Measurements from ENCODE around the gene VAMP1.
A peak's percentile ranks its signal among the peaks of the same experiment; 100 is the strongest.
"Not testable (repeated sequence)": the region's sequence is repeated elsewhere in the genome, so short reads cannot be mapped to it uniquely, and the experiment has no call there.

Gene VAMP1

DNA sequence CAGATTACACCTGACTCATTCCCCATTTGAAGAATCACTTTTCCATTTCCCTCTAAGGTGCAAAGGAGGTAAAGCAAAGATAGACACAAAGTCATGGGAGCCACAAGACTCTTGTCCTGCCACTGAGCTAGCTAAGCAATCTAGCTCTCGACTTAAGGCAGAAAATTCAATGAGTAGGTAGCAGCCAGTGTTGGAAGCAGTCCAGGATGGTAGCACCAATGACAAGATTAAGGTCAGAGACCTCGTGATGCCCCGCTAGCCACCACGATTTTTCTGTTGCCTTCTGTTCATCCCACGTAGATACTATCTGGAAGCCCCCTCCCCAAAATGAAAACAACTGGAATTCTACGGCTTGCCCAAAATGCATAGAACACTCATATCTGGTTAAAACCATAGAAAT is 1.4 kb downstream of the VAMP1 start:
- DNase-seq, result no peak

DNA sequence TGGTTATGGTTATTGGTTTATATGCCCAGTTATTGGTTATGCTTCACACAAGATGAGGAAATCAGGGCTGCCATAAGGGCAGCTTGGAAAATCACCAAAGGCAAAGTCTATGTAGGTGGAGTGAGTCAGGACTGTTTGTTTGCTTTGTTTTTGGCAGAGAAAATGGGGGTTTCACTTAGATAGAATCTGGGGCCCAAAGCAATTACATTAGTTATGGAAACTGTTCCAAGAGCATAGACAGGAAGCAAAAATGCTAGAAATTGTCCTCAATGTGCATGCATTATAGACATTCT is 2.2 kb downstream of the VAMP1 start:
- no peak for DNase-seq

DNA sequence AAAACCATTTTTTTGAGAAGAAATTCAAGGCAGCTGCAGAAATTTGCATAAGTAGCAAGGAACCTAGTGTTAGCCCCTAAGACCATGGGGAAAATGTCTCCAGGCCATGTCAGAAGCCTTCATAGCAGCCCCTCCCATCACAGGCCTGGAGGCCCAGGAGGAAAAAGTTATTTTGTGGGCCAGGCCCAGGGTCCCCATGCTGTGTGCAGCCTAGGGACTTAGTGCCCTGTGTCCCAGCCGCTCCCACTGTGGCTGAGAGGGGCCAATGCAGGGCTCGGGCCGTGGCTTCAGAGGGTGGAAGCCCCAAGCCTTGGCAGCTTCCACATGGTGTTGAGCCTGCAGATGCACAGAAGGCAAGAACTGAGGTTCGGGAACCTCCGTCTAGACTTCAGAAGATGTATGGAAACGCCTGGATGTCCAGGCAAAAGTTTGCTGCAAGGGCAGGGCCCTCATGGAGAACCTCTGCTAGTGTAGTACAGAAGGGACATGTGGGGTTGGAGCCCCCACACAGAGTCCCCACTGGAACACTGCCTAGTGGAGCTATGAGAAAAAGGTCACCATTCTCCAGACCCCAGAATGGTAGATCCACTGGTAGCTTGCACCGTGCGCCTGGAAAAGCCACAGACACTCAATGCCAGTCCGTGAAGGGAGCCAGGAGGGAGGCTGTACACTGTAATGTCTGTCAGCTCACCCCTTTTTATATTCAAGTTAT is 2.8 kb downstream of the VAMP1 start:
- DNase-seq, result not testable (repeated sequence)

DNA sequence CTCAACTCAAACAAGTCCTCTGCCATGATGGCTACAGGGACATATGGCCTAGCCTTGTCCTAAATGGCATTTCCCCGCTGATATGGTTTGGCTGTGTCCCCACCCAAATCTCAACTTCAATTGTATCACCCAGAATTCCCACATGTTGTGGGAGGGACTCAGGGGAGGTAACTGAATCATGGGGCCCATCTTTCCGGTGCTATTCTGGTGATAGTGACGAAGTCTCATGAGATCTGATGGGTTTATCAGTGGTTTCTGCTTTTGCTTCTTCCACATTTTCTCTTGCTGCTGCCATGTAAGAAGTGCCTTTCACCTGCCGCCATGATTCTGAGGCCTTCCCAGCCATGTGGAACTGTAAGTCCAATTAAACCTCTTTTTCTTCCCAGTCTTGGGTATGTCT is 3.7 kb downstream of the VAMP1 start:
- not testable (repeated sequence) for DNase-seq

DNA sequence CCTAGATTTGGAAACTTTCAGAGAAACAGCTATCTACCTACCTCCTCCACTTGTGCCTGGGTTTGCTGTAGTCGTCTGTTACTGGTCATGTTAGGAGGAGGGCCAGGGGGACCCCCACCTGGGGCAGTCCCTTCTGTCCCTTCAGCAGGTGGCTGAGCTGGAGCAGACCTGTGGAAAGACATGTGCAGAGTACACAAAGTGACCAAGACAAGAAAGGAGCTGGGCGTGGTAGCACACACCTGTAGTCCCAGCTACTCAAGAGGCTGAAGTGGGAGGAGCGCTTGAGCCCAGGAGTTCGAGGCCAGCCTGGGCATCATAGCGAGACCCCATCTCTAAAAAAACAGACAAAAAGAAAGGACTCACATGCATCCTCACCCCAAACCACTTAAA is 4.3 kb downstream of the VAMP1 start:
- DNase-seq, result no peak

DNA sequence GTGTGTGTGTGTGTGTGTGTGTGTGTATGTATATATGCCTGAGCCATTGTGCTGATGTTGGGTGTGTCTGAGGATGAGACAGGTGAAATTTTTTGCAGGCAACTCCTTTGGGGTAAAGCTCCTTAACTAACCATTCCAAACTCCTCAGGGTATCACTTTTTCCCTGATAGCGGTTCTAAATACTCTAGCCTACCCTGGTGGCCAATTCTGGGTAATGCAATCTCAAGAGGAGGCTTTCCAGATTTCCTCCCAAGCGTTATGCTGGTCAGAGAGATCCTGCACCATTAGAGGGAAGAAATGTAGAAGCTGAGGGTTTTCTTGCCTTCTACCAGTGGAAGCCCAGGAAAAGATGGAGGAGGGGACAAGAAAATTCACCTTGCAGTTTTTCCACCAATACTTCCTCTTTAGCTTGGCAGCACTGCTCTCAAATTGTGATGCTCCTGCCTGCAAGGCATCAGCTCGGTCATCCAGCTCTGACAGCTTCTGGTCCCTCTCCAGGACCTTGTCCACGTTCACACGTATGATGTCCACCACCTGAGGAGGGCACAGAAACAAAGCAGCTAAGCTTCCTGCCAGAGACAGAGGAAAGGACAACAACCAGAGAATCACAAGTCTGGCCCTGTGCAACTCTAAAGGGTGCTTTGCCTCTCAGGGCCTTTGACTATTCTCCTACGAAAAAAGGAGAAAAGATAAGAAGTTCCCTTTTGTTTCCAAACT is 4.9 kb downstream of the VAMP1 start:
- DNase-seq, result peak; percentile 56

DNA sequence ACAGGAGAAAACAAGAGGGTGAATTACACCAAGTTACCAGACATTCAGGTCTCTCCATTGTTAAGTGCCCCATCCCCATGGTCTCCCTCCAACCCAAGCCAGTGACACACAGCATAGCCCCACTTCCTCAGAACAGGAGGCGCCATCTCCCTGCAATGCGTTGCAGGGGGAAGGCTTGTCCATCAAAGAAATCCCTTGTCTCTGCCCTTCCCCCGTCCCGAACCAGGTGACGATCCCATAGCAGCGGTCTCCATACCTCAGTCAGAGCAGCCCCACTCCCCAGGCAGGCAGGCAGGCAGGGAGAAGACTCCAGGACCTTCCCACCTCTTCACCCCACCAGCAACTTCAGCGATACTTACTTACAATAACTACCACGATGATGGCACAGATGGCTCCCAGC is 5.9 kb downstream of the VAMP1 start:
- no peak for DNase-seq

DNA sequence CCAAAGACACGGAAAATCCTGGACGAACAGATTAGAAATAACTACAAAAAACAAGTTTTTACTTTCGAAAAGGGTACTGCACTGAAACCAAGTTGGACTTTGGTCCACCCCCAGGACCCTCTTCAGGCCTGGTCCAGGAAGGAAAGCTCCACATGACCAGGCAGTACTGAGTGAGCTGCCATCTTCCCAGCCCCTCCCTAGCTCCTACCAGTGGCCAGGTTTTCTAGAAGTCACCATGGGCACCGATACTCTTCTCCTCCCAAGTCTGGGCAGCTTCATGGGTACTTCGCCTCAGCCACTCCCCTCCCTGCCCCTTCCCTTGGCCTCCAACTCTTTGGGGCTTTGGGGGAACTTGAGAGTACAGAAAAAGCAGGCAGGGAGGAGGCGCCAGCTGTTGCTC is 6.6 kb downstream of the VAMP1 start:
- DNase-seq, result no peak

DNA sequence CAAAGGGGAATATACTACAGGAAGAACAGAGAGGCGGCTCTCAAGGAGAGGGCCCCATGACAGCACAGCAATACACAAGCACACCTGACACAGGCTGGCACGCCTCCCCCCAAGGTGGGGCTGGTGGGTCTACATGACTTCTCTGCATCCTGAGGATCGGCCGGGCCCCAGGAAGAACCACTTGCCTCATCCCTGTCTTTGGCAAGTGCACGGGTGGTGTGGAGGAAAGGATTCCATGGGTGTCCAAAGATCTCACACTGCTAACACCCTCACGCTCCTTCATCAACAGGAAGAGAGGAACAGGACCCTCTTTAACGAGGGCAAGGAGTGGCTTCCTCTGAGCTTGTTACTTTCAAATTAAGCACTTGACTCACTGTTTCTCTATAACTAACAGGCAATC is 7.3 kb downstream of the VAMP1 start:
- DNase-seq, result no peak

DNA sequence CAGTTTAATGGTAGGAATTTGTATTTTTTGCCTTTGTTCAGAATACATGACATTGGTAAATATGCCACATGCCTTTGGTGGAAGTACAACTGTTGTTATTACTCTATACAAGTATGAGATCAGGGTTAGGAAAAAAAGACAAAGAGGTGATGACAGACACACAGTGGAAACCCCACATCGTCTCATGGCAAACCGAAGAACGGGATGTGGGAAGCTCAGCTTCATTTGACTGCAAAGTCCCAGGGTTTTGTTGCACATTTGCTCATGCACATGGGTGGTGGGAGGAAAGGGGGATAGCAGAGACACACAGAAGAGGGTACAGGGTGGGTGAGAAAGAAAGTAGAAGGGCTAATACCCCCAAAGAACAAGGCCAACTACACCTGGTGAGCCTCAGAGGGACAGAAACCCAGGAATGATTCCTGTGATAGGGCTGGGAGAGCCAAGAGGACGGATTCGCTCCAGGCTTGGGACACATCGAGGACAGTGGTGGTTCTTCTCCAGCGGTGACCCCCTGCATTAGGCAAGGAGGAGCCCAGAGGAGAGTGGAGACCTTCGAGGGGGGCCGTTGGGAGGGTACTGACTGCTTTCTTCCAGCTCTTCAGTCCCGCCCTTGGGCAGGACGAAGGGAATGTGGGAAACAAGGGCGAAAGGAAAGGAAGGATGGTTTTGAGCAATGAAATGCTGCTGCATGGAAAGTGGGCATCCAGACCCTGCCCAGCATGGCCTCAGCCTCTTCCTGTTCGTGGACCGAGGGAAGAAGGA is 8.1 kb downstream of the VAMP1 start:
- DNase-seq, result peak; percentile 46

DNA sequence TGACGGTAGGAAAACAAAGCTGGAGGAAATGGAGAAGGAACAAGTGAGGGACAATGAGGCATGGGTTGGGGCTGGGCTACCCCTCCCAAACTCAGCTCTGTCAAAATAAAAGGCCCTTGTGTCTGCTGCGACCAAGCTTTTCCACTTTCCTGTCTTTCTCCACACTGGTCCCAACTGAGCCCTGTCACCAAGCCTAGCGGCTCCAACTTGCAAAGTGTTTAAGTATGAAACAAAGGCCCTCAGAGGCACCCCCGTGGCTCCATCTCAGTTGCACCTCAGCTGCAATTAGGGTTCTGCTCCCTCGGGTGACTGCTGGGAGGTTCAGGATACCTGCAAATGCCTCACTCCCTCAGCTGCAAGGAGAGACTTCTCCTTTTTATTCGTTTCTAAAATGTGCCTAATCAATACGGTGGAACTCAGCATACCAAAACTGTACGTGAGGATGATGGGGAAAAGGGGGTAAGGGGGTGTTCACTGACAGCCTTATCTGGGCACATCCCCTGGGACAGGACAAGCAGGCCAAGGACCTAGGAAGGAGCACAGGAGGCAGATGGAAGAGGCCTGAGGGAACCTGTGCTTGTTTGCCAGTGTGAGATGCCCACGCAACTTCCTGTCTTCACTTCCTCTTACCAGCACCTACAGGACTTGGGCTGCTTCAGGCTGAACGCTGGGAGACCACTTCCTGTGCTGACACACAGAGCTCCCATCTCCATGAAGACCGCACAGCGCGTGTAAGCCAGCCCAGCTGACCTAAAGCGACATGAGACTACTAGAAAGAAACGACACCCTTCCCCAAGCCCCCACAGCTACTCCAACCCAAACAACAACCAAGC is 8.9 kb downstream of the VAMP1 start:
- DNase-seq, result peak; percentile 94

DNA sequence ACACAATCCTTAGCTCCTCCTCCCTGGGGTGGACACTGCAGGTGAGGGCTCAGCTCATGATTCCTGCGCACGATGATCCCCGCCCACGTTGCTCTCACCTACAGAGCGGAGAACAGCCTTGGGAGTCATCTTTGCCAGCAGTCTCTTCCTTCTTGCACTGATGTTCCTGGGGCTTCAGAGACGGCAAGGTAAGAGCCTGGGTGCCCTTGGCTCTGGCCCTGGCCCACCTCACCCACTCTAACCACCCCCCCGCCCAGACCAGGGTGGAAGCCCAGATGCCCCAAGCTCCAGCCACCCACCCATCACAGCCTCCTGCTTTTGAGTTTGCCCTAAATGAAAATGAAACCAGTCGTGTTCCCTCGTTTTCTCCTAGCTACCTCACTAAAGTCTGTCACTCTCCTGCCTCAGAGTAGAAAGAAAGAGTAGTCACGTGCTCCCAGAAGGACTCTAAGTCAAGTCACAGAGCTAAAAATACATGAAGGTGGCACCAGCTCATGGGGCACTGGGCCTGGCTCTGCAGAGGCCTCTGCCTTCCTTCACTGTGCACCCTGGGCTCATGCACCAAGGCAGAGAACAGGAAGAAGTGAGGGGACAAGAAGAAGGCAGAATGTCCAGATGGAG is 9.6 kb downstream of the VAMP1 start:
- DNase-seq, result peak; percentile 68

DNA sequence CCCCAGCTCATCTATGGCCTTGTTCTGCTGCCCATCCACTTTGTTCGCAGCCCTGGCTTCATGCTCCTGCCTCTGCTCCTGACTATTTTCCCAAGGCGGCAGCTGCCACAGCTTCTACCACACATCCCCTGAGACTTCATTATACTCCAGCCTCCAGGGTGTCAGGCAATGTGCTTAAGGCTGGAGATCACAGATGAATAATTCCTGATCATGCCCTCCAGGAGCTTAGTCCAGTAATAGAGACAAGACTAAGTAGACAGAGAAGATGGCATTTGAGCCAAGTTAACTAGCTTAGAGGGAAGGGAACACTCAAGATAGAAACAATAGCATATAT is 11.5 kb downstream of the VAMP1 start:
- DNase-seq, result no peak

DNA sequence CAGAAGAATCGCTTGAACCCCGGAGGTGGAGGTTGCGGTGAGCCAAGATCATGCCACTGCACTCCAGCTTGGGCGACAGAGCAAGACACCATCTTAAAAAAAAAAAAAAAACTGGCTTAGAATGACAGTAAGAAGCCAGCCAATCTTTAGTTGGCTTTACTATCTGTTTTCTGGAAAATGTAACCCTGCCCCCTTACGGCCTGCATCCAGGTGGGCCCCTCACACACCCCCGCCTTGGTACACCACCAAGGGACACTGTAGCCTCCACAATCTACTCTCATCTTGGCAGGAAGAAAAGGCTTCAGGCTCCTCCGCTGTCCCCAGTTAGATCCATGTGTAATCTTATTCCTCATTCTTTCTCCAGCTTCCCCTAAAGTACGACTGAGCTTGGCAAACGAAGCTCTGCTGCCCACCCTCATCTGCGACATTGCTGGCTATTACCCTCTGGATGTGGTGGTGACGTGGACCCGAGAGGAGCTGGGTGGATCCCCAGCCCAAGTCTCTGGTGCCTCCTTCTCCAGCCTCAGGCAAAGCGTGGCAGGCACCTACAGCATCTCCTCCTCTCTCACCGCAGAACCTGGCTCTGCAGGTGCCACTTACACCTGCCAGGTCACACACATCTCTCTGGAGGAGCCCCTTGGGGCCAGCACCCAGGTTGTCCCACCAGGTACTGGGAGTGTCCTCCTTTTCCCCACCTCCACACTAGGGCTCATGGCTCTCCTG is 12.0 kb downstream of the VAMP1 start:
- DNase-seq, result no peak

DNA sequence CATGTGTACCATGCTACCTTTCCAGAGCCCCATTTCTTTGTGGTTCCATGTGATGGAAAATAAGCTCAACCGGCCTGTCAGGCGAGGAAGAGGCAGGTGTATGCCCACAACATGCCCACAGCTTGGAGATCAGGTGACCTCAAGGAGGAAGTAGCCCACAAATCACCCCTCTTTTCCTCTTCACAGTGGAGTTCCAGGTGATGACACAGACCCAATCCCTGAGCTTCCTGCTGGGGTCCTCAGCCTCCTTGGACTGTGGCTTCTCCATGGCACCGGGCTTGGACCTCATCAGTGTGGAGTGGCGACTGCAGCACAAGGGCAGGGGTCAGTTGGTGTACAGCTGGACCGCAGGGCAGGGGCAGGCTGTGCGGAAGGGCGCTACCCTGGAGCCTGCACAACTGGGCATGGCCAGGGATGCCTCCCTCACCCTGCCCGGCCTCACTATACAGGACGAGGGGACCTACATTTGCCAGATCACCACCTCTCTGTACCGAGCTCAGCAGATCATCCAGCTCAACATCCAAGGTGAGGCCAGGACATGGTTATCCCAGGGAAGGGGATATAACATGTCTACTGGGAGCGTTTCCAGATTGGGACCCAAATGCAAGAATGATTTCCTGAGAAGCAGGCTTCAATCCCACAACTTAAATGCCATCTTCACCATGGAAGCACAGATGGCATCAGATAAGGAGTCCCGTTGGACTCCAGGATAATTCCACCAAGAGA is 13.1 kb downstream of the VAMP1 start:
- DNase-seq, result no peak

DNA sequence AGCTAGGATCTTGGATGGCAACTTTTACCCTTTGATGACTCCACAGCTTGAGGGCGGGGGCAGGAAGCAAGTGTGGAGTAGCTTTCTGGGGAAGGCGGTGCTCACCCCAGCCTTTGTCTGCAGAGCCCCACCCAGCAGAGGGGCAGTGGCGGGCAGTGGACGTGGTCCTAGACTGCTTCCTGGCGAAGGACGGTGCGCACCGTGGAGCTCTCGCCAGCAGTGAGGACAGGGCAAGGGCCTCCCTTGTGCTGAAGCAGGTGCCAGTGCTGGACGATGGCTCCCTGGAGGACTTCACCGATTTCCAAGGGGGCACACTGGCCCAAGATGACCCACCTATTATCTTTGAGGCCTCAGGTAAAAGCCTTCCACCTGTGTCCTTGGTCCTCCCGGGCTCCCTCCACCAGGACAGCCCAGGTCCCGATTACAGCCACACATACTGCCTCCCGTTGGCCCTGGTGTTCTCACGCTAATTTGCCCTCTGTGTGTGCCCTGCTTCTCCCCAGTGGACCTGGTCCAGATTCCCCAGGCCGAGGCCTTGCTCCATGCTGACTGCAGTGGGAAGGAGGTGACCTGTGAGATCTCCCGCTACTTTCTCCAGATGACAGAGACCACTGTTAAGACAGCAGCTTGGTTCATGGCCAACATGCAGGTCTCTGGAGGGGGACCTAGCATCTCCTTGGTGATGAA is 17.4 kb downstream of the VAMP1 start:
- DNase-seq, result peak; percentile 63

DNA sequence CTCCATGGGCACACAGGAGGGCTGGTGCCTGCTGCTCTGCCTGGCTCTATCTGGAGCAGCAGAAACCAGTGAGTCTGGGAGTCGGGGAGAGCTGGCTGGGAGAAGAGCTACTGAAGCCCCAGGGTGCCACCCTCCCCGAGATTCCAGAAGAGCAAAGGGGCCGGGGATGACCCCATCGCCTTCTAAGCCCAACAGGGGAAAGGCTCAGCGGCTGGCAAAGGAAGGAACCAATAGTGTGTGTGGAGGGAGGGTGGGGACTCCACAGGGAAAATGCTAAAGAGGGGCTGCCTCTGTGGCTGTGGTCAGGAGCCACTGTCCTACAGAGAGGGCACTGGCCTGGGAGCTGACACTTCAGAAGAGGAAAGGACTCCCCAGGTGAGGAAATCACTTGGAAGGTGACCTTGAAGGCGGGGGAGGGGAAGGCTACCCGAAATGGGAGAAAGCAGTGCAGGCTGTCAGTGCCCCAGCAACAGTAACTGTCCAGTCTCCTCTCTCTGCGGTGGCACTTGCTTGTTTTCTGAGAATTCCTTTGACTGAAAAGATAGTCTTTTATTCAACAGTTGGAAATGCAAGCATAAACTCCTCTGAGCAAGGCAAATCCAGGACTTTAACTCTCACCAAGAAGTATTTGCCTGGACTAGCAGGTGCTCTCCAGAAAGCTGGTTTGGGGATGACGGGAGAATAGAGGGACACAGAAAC is 18.1 kb downstream of the VAMP1 start:
- DNase-seq, result no peak

DNA sequence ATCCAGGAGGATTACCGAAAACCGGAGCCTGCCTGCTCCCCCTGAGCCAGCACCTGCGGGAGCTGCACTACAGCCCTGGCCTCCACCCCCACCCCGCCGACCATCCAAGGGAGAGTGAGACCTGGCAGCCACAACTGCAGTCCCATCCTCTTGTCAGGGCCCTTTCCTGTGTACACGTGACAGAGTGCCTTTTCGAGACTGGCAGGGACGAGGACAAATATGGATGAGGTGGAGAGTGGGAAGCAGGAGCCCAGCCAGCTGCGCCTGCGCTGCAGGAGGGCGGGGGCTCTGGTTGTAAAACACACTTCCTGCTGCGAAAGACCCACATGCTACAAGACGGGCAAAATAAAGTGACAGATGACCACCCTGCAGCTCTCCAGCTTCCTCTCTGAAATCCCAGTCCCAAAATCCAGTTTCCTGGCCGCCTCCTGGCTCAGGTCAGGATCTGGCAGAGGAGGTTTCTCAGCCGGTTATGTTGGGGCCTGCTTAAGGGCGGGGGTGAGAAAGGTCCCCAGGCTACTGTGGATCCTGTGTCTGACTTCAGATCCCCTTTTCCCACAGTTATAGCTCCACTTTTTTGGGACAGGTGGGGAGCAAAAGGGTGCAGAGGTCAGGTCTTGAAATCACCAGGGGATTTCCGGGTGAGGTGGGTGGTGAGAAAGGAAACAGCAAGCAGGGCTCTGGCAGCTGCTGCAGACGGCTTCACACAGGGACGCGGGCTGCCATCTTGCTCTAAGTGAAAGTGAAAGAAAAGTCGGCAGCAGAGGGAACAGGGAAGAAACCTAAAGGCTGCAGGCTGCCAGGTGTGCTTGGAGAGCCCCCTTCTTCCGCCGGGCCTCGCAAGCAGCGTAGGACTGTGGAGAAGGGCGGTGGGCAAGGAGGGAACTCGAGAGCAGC is 18.9 kb downstream of the VAMP1 start, which contains the start of gene TAPBPL:
Gene TAPBPL (plus strand): TSS at position 695 of the 897 bp plus-strand sequence. CDS start 207 bp downstream, outside the sequence.
- DNase-seq, result peak; percentile 86

DNA sequence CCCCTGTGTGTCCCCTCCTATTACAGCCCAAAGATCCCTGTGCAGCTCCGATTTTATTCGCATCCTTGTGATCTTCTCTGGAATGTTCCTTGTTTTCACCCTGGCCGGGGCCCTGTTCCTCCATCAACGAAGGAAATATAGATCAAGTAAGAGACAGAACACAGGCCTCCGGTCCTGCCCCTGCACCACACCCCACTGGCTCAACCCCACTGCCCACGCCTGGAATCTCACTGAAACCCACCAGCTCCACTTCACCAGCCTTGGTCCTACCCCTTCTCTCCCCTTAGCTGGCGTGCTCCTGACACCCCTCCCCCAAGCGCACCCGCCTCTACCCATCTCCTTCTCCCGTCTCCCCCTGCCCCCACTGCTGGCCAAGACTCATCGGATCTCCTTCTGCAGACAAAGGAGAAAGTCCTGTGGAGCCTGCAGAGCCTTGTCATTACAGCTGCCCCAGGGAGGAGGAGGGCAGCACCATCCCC is 19.6 kb downstream of the VAMP1 start:
- DNase-seq, result no peak

Data from activated CD4-positive, alpha-beta T cell treated with anti-CD3 and anti-CD28 coated beads, Interleukin-2, amount 50 U/mL, for 16 hours (primary cell).